ENCODE measurements around the gene GABPB2.

The GABPB2 gene

GRCh38 chr1:151133018-151133806 lies 62.7 kb downstream of the GABPB2 start:
- no peak for DNase-seq

- DNase-seq: no peak
Observed at GRCh38 chr1:151134396-151134795, 63.8 kb downstream of the GABPB2 start.

- no peak for DNase-seq
Observed at GRCh38 chr1:151134991-151135390, 64.4 kb downstream of the GABPB2 start.

GRCh38 chr1:151135433-151136385 lies 65.1 kb downstream of the GABPB2 start:
- no peak for DNase-seq

- DNase-seq: no peak
Observed at GRCh38 chr1:151137789-151138188, 67.2 kb downstream of the GABPB2 start.

- no peak for DNase-seq
Observed at GRCh38 chr1:151142411-151143056, 72.0 kb downstream of the GABPB2 start.

GRCh38 chr1:151143057-151143435 lies 72.5 kb downstream of the GABPB2 start:
- no peak for DNase-seq

- DNase-seq: no peak
Observed at GRCh38 chr1:151143986-151144385, 73.4 kb downstream of the GABPB2 start.

GRCh38 chr1:151144474-151145303 lies 74.1 kb downstream of the GABPB2 start:
- DNase-seq: no peak

- DNase-seq: peak; percentile 30
Observed at GRCh38 chr1:151145304-151146071, 74.9 kb downstream of the GABPB2 start.

- no peak for DNase-seq
Observed at GRCh38 chr1:151146072-151146411, 75.5 kb downstream of the GABPB2 start.

GRCh38 chr1:151146412-151147131 lies 76.0 kb downstream of the GABPB2 start, which contains the start of gene SEMA6C:
TSS of gene SEMA6C (minus strand) at chr1:151146631. CDS start at chr1:151142621, 4,010 bp downstream.
- peak; percentile 87 for DNase-seq

- DNase-seq: no peak
Observed at GRCh38 chr1:151147132-151147503, 76.6 kb downstream of the GABPB2 start.

- no peak for DNase-seq
Observed at GRCh38 chr1:151147665-151148064, 77.1 kb downstream of the GABPB2 start.

GRCh38 chr1:151156515-151156819 lies 85.9 kb downstream of the GABPB2 start, which contains the start of gene TNFAIP8L2:
TSS of gene TNFAIP8L2 (plus strand) at chr1:151156649. CDS start at chr1:151158698, 2,049 bp downstream.
- DNase-seq: peak; percentile 76

GRCh38 chr1:151157067-151157531 lies 86.5 kb downstream of the GABPB2 start:
- peak; percentile 45 for DNase-seq

GRCh38 chr1:151158326-151158725 lies 87.8 kb downstream of the GABPB2 start:
- peak; percentile 57 for DNase-seq

GRCh38 chr1:151158751-151159251 lies 88.2 kb downstream of the GABPB2 start:
- DNase-seq: peak; percentile 13

GRCh38 chr1:151159373-151159772 lies 88.8 kb downstream of the GABPB2 start:
- no peak for DNase-seq

GRCh38 chr1:151164732-151165280 lies 94.2 kb downstream of the GABPB2 start:
- DNase-seq: no peak
